HL-60/S4 treated with phorbol 12-myristate 13-acetate at 8.2 ng/mL for 4 days and 3 days (cell line): ENCODE measurements around the gene RMDN2.

Source experiments
- in situ Hi-C: fragments of 300-500 bp; cut with MboI; formaldehyde crosslinking; loops from 2 replicates; pipeline ENCODE4 v1.15.0; 2022; ENCODE audit warnings: low sequenced_read_pairs

The RMDN2 gene

DNA sequence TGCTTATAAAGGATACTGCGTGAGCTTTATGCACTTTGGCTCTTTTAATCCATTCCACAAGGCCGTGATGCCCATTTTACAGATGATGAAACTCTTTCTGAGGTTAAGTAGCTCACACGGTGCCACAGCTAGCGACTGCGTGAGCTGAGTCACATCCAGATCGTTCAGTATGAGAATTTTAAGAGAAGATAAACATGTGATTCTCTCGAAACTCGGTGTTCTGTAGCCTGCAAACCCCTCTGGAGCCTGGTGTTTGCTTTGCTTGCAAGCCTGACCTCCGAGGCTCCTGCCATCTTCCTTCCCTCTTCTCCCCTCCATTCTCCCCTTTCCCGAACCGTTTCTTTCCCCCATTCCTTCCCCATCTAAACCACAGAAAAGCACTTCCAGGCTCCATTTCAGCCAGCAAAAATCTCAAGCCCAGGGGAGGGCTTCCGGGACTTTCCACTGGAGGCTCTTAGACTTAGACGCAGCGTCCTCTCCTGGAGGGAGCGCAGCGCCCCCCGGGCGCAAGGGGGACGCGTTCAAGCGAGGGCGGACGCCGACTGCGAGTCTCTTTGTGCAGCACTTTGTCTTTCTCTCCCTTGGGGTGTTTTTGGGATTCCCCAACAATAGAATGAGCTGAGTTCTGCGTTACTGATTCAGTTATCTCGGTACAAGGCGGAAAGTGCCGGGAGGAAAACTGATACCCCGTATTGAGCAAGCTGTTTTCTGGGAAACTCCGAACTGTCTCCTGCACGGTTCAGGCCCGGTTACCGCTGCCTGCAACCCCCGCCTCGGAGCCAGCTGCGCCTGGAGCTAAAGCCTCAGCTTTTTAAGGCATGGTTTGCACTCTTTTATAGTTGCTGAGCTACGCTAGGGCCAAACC lies 112.9 kb downstream of the RMDN2 start:
- in situ Hi-C loops = no loop called here

DNA sequence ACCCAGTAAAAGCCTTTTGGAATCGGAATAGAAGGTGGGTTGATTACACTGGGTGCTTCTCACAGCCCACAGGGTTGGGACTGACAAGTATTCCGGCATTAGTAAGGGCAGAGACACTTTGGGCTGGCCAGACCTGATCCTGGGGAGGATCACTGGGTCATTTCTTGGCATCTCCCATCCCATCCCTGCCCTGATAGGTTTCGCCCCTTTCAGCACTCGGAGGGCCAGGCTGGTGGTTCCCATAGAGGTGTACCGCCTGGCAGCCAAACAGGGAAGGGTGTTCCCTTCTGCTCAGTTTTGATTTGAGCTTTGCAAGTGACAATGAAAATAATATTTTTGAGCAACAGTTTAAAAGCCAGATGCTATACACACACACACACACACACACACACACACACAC lies 113.6 kb downstream of the RMDN2 start:
- in situ Hi-C loops = no loop called here

- in situ Hi-C loops = no loop called here
Measured at GRCh38 chr2:38039121-38039910, 114.2 kb downstream of the RMDN2 start.

DNA sequence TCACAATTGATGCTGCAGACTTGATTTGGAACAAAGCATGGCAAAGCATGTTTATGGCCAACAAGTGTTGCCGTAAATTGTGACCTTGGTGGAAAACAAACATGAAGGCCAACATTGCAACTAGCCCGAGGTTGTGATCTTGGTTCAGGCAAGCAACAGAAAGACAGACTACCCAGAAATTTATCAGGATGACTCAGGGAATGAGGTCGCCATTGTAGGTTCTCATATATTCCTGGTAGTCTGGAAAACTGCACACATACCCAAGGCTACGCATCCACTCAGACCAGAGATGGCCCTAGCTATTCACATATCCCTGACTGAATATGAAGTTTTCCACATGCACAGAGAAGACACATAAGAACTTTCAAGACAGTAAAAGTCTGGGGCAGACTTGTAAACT lies 120.7 kb downstream of the RMDN2 start:
- in situ Hi-C loops = no loop called here

DNA sequence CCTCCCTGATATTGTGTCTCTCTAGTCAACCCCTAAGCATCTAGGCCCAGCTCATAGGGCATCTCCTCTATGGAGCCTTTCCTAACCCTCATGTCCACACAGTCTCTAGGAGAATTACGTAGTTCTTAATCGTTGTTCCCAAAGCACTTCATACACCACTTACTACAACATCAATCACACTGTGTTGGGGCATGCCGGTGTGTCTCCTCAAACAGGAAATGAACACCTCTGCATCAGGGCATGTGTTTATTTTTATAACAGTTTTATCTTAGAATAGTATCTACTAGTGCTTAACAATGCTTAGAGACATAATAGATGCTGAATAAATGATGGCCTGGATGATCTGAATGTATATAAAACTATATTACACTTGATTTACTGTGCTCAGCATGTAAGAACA lies 131.1 kb downstream of the RMDN2 start:
- in situ Hi-C loops = no loop called here

GRCh38 chr2:38057651-38058410 lies 132.7 kb downstream of the RMDN2 start:
- in situ Hi-C loops = no loop called here

DNA sequence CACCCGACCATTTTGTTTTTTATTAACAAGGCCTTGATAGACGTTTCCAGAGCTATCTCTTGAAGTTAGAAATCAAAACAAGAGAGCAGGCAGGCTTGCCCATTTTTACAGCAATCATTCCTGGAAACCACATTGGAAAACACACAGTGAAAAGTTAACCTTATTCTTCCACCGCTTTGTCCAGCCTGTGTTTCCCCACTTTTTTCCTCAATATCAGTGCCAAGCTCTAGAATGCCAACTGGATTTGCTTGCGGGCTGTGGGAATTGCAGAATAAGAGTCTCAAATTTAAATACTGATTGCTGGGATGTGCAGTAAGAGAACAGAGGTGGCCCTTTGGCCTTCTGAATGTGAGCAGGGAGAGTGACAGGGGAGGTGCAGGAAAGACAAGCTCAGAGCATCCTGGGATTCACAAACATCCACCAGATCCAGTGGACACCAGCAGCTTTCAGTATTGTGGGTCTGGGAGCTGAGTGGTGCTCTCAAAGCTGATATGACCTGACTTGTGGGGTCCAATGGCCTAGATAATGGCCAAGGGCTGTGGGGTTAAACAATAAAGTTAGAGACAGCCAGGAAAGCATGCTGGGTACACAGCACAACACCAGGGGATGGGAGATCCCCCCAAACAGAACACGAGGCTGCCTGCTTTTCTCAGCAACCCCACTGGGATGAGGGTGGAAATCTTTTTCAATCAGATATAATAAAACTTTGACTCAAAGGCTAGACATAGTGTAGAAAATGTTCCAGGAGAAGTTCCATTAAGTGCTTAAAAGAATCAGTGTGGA lies 135.3 kb downstream of the RMDN2 start:
- in situ Hi-C loops = no loop called here

DNA sequence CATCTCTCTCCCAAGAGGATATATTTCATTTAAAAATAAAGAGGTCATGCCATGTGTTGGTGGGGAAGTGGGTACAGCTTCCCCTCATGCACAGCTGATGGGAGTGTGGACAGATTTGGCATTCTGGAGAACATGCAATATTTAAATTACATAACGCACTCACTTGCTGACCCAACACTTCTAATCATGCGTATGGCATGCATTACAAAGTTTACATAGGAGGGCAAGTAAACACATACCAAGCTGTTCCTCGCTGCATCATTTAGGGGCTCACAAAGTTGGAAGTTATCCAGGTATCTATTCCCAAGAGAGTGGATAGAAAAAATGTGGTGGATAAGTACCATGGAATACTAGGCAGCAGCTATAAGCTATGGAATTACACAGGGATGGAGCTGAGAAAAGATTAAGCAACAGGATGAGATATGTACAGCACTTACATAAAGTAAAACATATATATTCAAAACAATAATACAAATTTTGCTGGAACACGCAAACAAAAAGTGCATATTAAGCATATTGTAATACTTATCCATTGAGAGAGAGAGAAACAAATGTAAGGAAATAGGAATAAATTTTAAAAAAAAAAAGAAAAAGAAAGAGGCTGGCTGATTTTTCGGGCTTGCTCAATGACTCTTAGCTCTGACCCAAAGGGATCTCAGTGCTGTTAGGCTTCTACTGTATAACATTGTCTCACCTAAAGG lies 139.9 kb downstream of the RMDN2 start:
- in situ Hi-C loops = no loop called here

DNA sequence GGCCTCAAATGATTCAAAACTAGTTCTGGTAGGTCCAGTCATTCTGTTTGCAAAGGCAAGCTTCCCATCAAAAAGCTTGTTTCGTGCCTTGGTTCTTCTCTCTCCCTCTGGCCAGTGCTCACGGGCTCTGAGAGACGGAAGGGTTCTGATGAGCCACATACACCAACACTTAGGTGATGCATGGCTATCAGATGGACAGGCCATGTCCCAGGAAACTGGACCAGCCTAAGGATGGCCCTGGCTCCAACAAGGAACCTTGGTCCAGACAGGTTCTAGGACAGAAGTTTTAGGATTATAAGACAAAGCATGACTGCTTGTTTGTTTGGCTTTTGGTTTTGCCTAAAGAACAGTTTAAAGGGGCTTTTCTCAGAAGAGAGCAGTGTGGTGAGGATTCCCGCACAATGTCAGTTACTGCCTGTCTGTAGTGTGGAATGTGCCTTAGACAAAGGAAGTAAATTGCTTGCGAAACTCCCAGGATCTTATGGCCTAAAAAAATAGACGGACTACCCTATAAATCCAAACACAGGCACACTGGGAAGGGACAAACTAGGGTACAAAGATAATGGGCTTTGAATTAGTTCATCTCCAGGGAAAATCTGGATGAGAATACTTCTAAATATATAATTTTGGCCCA lies 140.5 kb downstream of the RMDN2 start:
- in situ Hi-C loops = no loop called here

GRCh38 chr2:38066421-38067115 lies 141.5 kb downstream of the RMDN2 start:
- in situ Hi-C loops = no loop called here
